ENCODE measurements around the gene AHCYL2. TPM values are rescaled to one million over a fixed set of nuclear protein-coding genes. Genes with fewer than 3 reads are reported as not detected.
A peak's percentile ranks its signal among the peaks of the same experiment; 100 is the strongest.

Gene AHCYL2
- total RNA-seq, 1 donor from 2014 or later: 6.0 TPM

DNA sequence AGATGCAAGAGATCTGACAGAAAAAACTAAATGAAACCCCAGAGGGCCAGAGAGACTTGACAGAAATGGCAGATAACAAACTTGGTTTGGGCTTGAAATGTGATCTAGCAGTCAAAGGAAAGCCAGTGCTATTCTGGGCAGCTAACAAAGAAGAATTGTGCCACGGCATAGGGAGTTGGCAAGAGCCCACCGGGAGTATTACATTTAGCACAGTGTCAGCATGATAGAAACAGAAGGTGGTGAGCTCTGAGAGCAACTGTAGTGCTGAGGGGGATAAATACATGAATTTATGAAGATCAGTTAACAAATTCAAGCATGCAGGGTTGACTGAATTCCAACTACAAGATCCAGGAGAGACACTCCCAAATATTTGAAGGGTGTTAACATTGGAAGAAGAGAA is 91.1 kb downstream of the AHCYL2 start:
- Histone ChIP-seq H3K4me1 (peaks cover 14% of the 10 kb centered on the region), H3K27me3 (ENCODE audit: low read depth) (no peaks in the 10 kb centered on the region), H3K4me3 (no peak overlapping the region), H3K27ac (replicated peaks) (peak overlapping the region; percentile 74), H3K36me3 (no peaks in the 10 kb centered on the region), H3K9me3 (replicated peaks) (no peaks in the 10 kb centered on the region)
- intact Hi-C loops (cut with micrococcal nuclease): no loop called here
- peak; percentile 42 for DNase-seq
- TF ChIP-seq CTCF (IDR thresholded peaks at IDR 0.05; ENCODE audit: borderline replicate concordance): no peak

GRCh38 chr7:129317450-129317849 is 92.6 kb downstream of the AHCYL2 start:
- Histone ChIP-seq H3K9me3 (replicated peaks) (peaks cover under 1% of the 10 kb centered on the region), H3K4me1 (peaks cover 14% of the 10 kb centered on the region), H3K36me3 (no peaks in the 10 kb centered on the region), H3K27me3 (ENCODE audit: low read depth) (no peaks in the 10 kb centered on the region), H3K4me3 (no peak overlapping the region), H3K27ac (replicated peaks) (no peak overlapping the region)
- TF ChIP-seq CTCF (IDR thresholded peaks at IDR 0.05; ENCODE audit: borderline replicate concordance): no peak
- intact Hi-C loops (cut with micrococcal nuclease): no loop called here
- DNase-seq: no peak

GRCh38 chr7:129327076-129327475 is 102.2 kb downstream of the AHCYL2 start:
- DNase-seq: no peak
- Histone ChIP-seq H3K9me3 (replicated peaks) (peaks cover 29% of the 10 kb centered on the region), H3K4me1 (no peaks in the 10 kb centered on the region), H3K27me3 (ENCODE audit: low read depth) (no peaks in the 10 kb centered on the region), H3K36me3 (peaks cover 8% of the 10 kb centered on the region), H3K27ac (replicated peaks) (no peak overlapping the region), H3K4me3 (no peak overlapping the region)
- intact Hi-C loops (cut with micrococcal nuclease): no loop called here
- no peak for TF ChIP-seq CTCF (IDR thresholded peaks at IDR 0.05; ENCODE audit: borderline replicate concordance)

DNA sequence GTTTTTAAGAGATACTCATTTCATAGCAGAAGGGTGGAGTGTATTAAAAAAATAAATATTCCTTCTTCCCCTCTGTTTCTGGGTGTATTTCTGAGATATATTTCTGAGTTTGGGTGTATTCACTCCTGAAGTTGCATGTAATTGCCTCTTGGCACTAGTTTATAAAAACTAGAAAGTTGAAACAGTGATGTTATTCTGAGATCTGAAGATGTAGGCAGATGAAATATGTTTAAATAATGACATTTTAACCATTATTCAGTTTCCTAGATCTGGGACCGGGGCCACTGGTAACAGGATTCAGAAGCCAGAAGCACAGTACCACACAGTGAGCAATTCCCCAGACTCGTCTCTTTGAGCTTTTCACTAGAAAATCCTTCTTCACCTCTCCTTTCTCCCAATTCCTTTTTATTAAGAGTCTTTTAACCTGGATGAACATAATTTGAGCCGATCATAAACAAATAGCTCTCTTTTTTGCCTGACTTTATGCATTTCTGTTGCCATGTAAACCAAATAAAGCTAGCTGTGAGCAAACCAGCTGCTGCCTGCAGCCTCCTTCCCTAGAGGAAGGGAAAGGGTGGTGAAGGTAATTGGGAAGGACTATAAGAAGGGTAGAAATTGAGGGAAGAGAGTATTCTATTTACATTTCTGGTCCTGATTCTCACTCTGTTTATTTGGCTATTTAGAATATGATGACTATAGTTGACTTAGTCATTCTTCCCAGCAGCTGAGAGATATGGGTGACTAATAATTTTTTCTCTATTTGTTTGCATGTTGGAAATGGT is 107.6 kb downstream of the AHCYL2 start:
- no peak overlapping the region for H3K4me3 ChIP-seq
- H3K27me3 ChIP-seq (ENCODE audit: low read depth): no peaks in the 10 kb centered on the region
- no peak overlapping the region for H3K27ac ChIP-seq (replicated peaks)
- H3K36me3 ChIP-seq: no peaks in the 10 kb centered on the region
- no peak for DNase-seq
- H3K9me3 ChIP-seq (replicated peaks): no peaks in the 10 kb centered on the region
- no peaks in the 10 kb centered on the region for H3K4me1 ChIP-seq
- intact Hi-C loops (cut with micrococcal nuclease): no loop called here
- no peak for TF ChIP-seq CTCF (IDR thresholded peaks at IDR 0.05; ENCODE audit: borderline replicate concordance)

GRCh38 chr7:129334473-129334872 is 109.6 kb downstream of the AHCYL2 start:
- DNase-seq: no peak
- H3K27me3 ChIP-seq (ENCODE audit: low read depth): no peaks in the 10 kb centered on the region
- no peak overlapping the region for H3K4me3 ChIP-seq
- intact Hi-C loops (cut with micrococcal nuclease): no loop called here
- TF ChIP-seq CTCF (IDR thresholded peaks at IDR 0.05; ENCODE audit: borderline replicate concordance): peak; percentile 24
- no peak overlapping the region for H3K27ac ChIP-seq (replicated peaks)
- H3K36me3 ChIP-seq: no peaks in the 10 kb centered on the region
- no peaks in the 10 kb centered on the region for H3K4me1 ChIP-seq
- H3K9me3 ChIP-seq (replicated peaks): no peaks in the 10 kb centered on the region
